ENCODE data around the gene PGLYRP1. TPM values are rescaled to one million over a fixed set of nuclear protein-coding genes. Genes with fewer than 3 reads are reported as not detected.

Gene PGLYRP1
- total RNA-seq, 4 donors from 2014 or later: not detected

GRCh38 chr19:45999653-46000121, 23.2 kb downstream of the PGLYRP1 start:
- Histone ChIP-seq H3K4me1 (peaks cover 29% of the 10 kb centered on the region), H3K27ac (no peak overlapping the region), H3K36me3 (peaks cover 12% of the 10 kb centered on the region), H3K9me3 (no peaks in the 10 kb centered on the region), H3K27me3 (no peaks in the 10 kb centered on the region), H3K4me3 (no peak overlapping the region)
- no peak for DNase-seq (ENCODE audit: low spot score in 2 of 2)
- no peak for TF ChIP-seq EP300 (IDR thresholded peaks at IDR 0.05)
- TF ChIP-seq POLR2AphosphoS5 (IDR thresholded peaks at IDR 0.05): no peak
- no peak for TF ChIP-seq POLR2A (IDR thresholded peaks at IDR 0.05)
- no peak for TF ChIP-seq CTCF (IDR thresholded peaks at IDR 0.05)
- 15% methylated on average over 14 of the region's 14 CpGs for WGBS

DNA sequence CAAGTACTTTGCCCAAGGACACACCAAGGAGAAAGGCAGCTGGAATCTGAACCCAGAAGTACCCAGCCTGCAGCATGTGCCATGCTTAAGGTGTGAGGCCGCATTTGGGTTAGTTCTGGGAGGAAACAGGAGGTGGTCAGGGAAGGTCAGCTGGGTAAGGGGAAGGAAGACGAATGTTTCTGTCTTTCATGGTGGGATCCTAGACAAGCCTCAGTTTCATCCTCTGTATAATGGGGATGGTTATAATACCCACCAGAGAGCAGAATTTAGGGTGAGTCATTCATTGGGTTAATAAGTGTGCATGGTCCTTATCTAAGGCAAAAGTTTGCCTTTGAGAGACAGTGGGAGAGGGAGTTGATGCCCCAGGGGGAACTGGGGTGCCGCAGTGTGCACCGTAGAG, 24.0 kb downstream of the PGLYRP1 start:
- 93% methylated on average over 4 of the region's 4 CpGs for WGBS
- Histone ChIP-seq H3K4me1 (peaks cover 34% of the 10 kb centered on the region), H3K36me3 (peaks cover 6% of the 10 kb centered on the region), H3K9me3 (no peaks in the 10 kb centered on the region), H3K4me3 (no peak overlapping the region), H3K27me3 (no peaks in the 10 kb centered on the region), H3K27ac (no peak overlapping the region)
- no peak for DNase-seq (ENCODE audit: low spot score in 2 of 2)
- TF ChIP-seq POLR2AphosphoS5 (IDR thresholded peaks at IDR 0.05) (no peak), POLR2A (IDR thresholded peaks at IDR 0.05) (no peak), EP300 (IDR thresholded peaks at IDR 0.05) (no peak), CTCF (IDR thresholded peaks at IDR 0.05) (no peak)

GRCh38 chr19:45996933-45997332, 25.9 kb downstream of the PGLYRP1 start:
- TF ChIP-seq CTCF (IDR thresholded peaks at IDR 0.05) (no peak), POLR2AphosphoS5 (IDR thresholded peaks at IDR 0.05) (no peak), EP300 (IDR thresholded peaks at IDR 0.05) (no peak), POLR2A (IDR thresholded peaks at IDR 0.05) (no peak)
- peaks cover 34% of the 10 kb centered on the region for H3K4me1 ChIP-seq
- WGBS: 82% methylated on average over 8 of the region's 8 CpGs
- no peaks in the 10 kb centered on the region for H3K27me3 ChIP-seq
- no peak overlapping the region for H3K4me3 ChIP-seq
- no peak overlapping the region for H3K27ac ChIP-seq
- no peak for DNase-seq (ENCODE audit: low spot score in 2 of 2)
- H3K36me3 ChIP-seq: no peaks in the 10 kb centered on the region
- H3K9me3 ChIP-seq: no peaks in the 10 kb centered on the region

DNA sequence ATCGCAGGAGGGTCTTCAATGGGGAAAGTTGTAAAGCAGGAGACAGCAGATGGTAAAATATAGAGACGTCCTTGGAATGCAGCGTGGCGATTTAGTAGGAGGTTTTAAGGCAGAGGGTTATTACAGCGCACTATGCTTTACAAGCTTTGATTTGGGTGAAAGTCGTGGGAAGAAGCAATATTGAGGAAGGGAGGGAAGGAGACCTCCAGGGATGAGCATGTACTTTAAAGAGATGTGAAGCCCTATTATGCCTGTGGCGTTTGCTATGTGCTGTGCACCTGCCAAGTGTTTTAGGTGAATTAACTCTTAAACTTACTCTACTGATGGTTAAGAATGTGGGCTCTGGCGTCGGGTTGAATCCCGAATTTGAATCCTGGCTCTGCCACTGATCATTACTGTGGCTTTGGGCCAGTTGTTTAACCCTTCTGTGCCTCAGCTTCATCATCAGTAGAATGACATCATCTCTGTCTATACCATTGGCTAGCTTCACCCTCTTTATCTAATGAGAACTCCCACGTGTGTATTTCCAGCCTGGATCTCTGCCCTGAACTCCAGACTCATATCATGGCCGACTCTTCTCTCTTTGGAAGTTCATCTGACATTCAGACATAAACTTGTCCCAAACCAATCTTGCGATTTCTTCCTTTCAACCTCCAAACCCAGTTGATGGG, 27.0 kb downstream of the PGLYRP1 start:
- Histone ChIP-seq H3K27ac (no peak overlapping the region), H3K36me3 (no peaks in the 10 kb centered on the region), H3K4me1 (peaks cover 31% of the 10 kb centered on the region), H3K27me3 (no peaks in the 10 kb centered on the region), H3K4me3 (peak overlapping the region; percentile 62), H3K9me3 (no peaks in the 10 kb centered on the region)
- 11% methylated on average over 13 of the region's 13 CpGs for WGBS
- TF ChIP-seq POLR2AphosphoS5 (IDR thresholded peaks at IDR 0.05) (no peak), POLR2A (IDR thresholded peaks at IDR 0.05) (no peak), EP300 (IDR thresholded peaks at IDR 0.05) (no peak), CTCF (IDR thresholded peaks at IDR 0.05) (no peak)
- DNase-seq (ENCODE audit: low spot score in 2 of 2): no peak

GRCh38 chr19:45994998-45995714, 27.7 kb downstream of the PGLYRP1 start, which contains the start of gene CCDC61:
TSS of gene CCDC61 (plus strand) at chr19:45995467. CDS start at chr19:46003019, 7,552 bp downstream.
- DNase-seq (ENCODE audit: low spot score in 2 of 2): peak; percentile 98 to 99
- H3K27me3 ChIP-seq: no peaks in the 10 kb centered on the region
- TF ChIP-seq EP300 (IDR thresholded peaks at IDR 0.05) (no peak), POLR2A (IDR thresholded peaks at IDR 0.05) (peak in 1 of 2 donors; percentile 37)
- under 1% methylated on average over 34 of the region's 34 CpGs for WGBS
- H3K4me1 ChIP-seq: peaks cover 24% of the 10 kb centered on the region
- H3K9me3 ChIP-seq: no peaks in the 10 kb centered on the region
- peak within 1 kb of the TSS; percentile 62 for H3K4me3 ChIP-seq
- no peak within 1 kb of the TSS for H3K27ac ChIP-seq
- no peaks in the 10 kb centered on the region for H3K36me3 ChIP-seq
